ENCODE data around the gene MYL7. TPM values are rescaled to one million over a fixed set of nuclear protein-coding genes. Genes with fewer than 3 reads are reported as not detected.

Gene MYL7
- total and polyA plus RNA-seq, 2 of the 4 experiments (the other 2 are of a cell fraction), result 0.24 TPM; not detected in 1

DNA sequence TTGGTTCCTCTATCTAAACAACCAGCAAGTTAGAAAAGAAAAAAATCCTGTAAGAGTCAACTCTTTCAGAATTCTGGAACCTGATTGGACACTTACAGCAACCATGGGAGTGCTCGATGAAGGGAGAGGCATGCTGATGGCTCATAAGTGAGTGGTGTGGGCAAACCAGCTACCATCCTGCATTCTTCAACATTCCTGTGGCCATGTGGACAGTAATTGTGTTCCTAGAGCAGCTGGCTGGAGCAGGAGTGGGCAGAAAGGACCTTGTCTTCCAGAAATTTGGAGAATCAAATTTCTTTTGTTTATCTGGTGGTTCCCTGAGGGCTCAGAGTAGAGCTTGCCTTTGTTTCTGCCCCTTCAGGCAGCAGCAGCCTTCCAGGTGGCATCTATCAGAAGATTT is 22.5 kb upstream of the MYL7 start:
- H4K5ac ChIP-seq (ENCODE audit: low read depth, low read length), result no peak overlapping the region
- no peak overlapping the region; the same call in 1 of the 2 replicates for H2BK20ac ChIP-seq (ENCODE audit: low read depth, low read length)
- ChIA-PET POLR2A (ENCODE audit: unreplicated experiment) (interaction anchor here (0.6 to 0.8 kb wide), 4 partner anchors 12 to 235 kb away, joined by 3 to 6 read pairs (median 3); no protein-coding TSS in a partner anchor), CTCF (interaction anchor here (0.6 to 0.7 kb wide), 3 partner anchors 18 to 417 kb away, joined by 3 read pairs; no protein-coding TSS in a partner anchor)
- H3K36me3 ChIP-seq (ENCODE audit: control insufficient read depth, insufficient read depth, low read length), result no peaks in the 10 kb centered on the region
- H2AK5ac ChIP-seq (ENCODE audit: low read depth, low read length), result no peak overlapping the region
- H2AK9ac ChIP-seq (replicated peaks; ENCODE audit: low read depth, low read length, poor library complexity), result no peak overlapping the region
- ATAC-seq (ENCODE audit: low read depth) (peak; percentile 99), DNase-seq (peak; percentile 94)
- H3K9me1 ChIP-seq (ENCODE audit: insufficient read depth, low read length), result peaks cover 7% of the 10 kb centered on the region; the same call in 1 of the 2 replicates
- no peak overlapping the region for H3K4me3 ChIP-seq (ENCODE audit: insufficient read depth, low read depth, low read length)
- no TSS peak for BruUV-seq (replicated peaks)
- dilution Hi-C loops (cut with HindIII; ENCODE audit: low sequenced_read_pairs, unreplicated experiment) (no loop called here), intact Hi-C loops (cut with micrococcal nuclease) (no loop called here), in situ Hi-C loops (cut with MboI; ENCODE audit: low sequenced_read_pairs) (no loop called here)
- peak overlapping the region; percentile 21; the same call in 1 of the 2 replicates for H3K4me2 ChIP-seq (ENCODE audit: low read depth, low read length)
- H4K20me1 ChIP-seq (ENCODE audit: insufficient read depth, low read length), result no peaks in the 10 kb centered on the region
- peaks cover 8% of the 10 kb centered on the region for H3K4me1 ChIP-seq (ENCODE audit: control insufficient read depth, insufficient read depth, low read length)
- no CpG with 5 or more reads among the region's 1 CpG for WGBS, 2 experiments (ENCODE audit: extremely low coverage in 2 of 2, insufficient read length in 1 of 2)
- H3K56ac ChIP-seq (ENCODE audit: extremely low read depth, insufficient read depth, low read length), result no peak overlapping the region
- peak overlapping the region; percentile 7; the same call in 1 of the 2 replicates for H3K27ac ChIP-seq (ENCODE audit: insufficient read depth, low read length)
- TF ChIP-seq POLR2A (IDR thresholded peaks at IDR 0.05; ENCODE audit: low read depth, low read length), result no peak
- TF ChIP-seq RAD21 (IDR thresholded peaks at IDR 0.05; ENCODE audit: low read length), result no peak
- TF ChIP-seq, protein P1, sequence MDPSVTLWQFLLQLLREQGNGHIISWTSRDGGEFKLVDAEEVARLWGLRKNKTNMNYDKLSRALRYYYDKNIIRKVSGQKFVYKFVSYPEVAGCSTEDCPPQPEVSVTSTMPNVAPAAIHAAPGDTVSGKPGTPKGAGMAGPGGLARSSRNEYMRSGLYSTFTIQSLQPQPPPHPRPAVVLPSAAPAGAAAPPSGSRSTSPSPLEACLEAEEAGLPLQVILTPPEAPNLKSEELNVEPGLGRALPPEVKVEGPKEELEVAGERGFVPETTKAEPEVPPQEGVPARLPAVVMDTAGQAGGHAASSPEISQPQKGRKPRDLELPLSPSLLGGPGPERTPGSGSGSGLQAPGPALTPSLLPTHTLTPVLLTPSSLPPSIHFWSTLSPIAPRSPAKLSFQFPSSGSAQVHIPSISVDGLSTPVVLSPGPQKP (IDR thresholded peaks at IDR 0.05; ENCODE audit: borderline replicate concordance, low read depth, low read length), result no peak
- TF ChIP-seq RFX5 (IDR thresholded peaks at IDR 0.05; ENCODE audit: low read depth, low read length), result no peak
- peak; percentile 57; the same call in 1 of the 2 replicates for TF ChIP-seq USF2 (IDR thresholded peaks at IDR 0.05; ENCODE audit: low read depth, low read length)
- peak; percentile 28; the same call in 1 of the 2 replicates for TF ChIP-seq MAZ (IDR thresholded peaks at IDR 0.05; ENCODE audit: borderline replicate concordance, low read depth, low read length)
- no peak for TF ChIP-seq FOS (IDR thresholded peaks at IDR 0.05; ENCODE audit: low read depth, low read length)
- TF ChIP-seq CHD1 (IDR thresholded peaks at IDR 0.05; ENCODE audit: low read depth, low read length), result no peak
- TF ChIP-seq, protein P2, sequence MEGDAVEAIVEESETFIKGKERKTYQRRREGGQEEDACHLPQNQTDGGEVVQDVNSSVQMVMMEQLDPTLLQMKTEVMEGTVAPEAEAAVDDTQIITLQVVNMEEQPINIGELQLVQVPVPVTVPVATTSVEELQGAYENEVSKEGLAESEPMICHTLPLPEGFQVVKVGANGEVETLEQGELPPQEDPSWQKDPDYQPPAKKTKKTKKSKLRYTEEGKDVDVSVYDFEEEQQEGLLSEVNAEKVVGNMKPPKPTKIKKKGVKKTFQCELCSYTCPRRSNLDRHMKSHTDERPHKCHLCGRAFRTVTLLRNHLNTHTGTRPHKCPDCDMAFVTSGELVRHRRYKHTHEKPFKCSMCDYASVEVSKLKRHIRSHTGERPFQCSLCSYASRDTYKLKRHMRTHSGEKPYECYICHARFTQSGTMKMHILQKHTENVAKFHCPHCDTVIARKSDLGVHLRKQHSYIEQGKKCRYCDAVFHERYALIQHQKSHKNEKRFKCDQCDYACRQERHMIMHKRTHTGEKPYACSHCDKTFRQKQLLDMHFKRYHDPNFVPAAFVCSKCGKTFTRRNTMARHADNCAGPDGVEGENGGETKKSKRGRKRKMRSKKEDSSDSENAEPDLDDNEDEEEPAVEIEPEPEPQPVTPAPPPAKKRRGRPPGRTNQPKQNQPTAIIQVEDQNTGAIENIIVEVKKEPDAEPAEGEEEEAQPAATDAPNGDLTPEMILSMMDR (conservative IDR thresholded peaks at IDR 0.05; ENCODE audit: low read depth, low read length), result no peak
- no peak for TF ChIP-seq SMC3 (IDR thresholded peaks at IDR 0.05; ENCODE audit: low read depth, low read length)
- no peak for TF ChIP-seq NFE2L2 (IDR thresholded peaks at IDR 0.05; ENCODE audit: low read depth, low read length)
- peak; percentile 21; the same call in 1 of the 2 replicates for TF ChIP-seq BHLHE40 (IDR thresholded peaks at IDR 0.05; ENCODE audit: low read depth, low read length)
- no peak for TF ChIP-seq RCOR1 (IDR thresholded peaks at IDR 0.05; ENCODE audit: insufficient replicate concordance, low read length)
- peak; percentile 78; the same call in 1 of the 2 replicates for TF ChIP-seq MXI1 (IDR thresholded peaks at IDR 0.05; ENCODE audit: borderline replicate concordance, low read depth, low read length)
- TF ChIP-seq MAFK (IDR thresholded peaks at IDR 0.05; ENCODE audit: low read depth, low read length), result no peak
- TF ChIP-seq CEBPB (IDR thresholded peaks at IDR 0.05; ENCODE audit: low read depth, low read length), result no peak
- H4K8ac ChIP-seq (ENCODE audit: low read depth in 2 of 2, low read length in 2 of 2), result peak overlapping the region in 1 of 2 experiments; percentile 13; a peak in 1 of 4 replicates
- peak overlapping the region; percentile 3 for H2BK5ac ChIP-seq (ENCODE audit: low read depth, low read length, poor library complexity, severe bottlenecking)
- H3K14ac ChIP-seq (replicated peaks; ENCODE audit: low read depth, low read length), result no peak overlapping the region
- H3K27me3 ChIP-seq (ENCODE audit: control insufficient read depth, insufficient read depth, low read length), result peaks cover 2% of the 10 kb centered on the region; the same call in 1 of the 2 replicates
- no peak overlapping the region for H2BK15ac ChIP-seq (ENCODE audit: low read depth, low read length)
- H3K4ac ChIP-seq (ENCODE audit: low read depth, low read length), result no peak overlapping the region
- no peak overlapping the region for H3K9ac ChIP-seq (ENCODE audit: low read depth, low read length)
- no peak overlapping the region for H3K23ac ChIP-seq (ENCODE audit: low read depth, low read length)
- peak overlapping the region; percentile 36 for H2AFZ ChIP-seq (replicated peaks; ENCODE audit: low read length, poor library complexity)
- no peaks in the 10 kb centered on the region for H3K9me3 ChIP-seq (ENCODE audit: control insufficient read depth, insufficient read depth, low read length)
- no peak overlapping the region for H4K91ac ChIP-seq (ENCODE audit: insufficient read depth, low read depth, low read length)
- H3K79me1 ChIP-seq (ENCODE audit: low read depth in 1 of 2, low read length in 2 of 2), result no peaks in the 10 kb centered on the region
- no peak overlapping the region for H3K18ac ChIP-seq (ENCODE audit: low read depth, low read length)
- H2BK120ac ChIP-seq (ENCODE audit: low read depth, low read length), result no peak overlapping the region
